ENCODE results near the gene DESI2.
"Not testable (repeated sequence)": the region's sequence is repeated elsewhere in the genome, so short reads cannot be mapped to it uniquely, and the experiment has no call there.

The DESI2 gene

DNA sequence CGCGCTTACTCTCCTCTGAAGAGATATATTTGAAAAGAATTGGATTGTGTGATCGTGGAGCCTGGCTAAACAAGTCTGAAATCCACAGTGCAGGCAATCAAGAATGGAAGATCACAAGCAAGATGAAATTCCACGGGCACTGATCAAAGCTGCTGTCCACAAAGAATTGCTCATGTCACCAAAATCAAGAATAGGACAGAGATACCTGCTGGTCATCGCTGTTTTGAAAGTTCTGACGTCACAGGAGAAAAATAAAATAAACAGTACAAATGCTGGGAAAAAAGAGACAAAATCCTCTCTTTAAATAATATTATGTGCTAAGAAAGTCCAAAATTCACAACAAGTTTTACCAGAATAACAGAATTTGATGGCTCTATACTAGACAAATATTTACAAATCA, 12.0 kb upstream of the DESI2 start:
- no peak for DNase-seq (ENCODE audit: low read depth in 1 of 2, low spot score in 1 of 2)
- no peak for TF ChIP-seq JUND (IDR thresholded peaks at IDR 0.05; ENCODE audit: low read depth)
- in situ Hi-C loops (cut with HindIII; ENCODE audit: low pct_unique_long_range_greater_than_20kb, low sequenced_read_pairs): no loop called here

DNA sequence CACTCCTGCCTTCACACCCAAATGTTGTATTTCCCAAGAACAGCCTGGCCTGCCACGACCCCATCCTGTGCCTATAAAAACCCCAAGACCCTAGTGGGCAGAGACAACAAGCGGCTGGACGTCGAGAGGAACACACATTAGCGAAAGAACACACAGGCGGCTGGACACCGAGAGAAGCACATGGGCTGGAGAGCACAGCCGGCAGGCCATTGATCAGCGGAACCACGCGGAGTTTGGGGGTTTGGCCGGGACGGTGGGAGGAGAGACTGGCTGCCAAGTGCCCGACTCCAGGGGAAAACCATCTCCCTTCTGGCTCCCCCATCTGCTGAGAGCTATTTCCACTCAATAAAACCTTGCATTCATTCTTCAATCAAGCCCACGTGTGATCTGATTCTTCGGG, 10.4 kb upstream of the DESI2 start:
- TF ChIP-seq JUND (IDR thresholded peaks at IDR 0.05; ENCODE audit: low read depth): no peak
- no peak for DNase-seq (ENCODE audit: low read depth in 1 of 2, low spot score in 1 of 2)
- in situ Hi-C loops (cut with HindIII; ENCODE audit: low pct_unique_long_range_greater_than_20kb, low sequenced_read_pairs): no loop called here

DNA sequence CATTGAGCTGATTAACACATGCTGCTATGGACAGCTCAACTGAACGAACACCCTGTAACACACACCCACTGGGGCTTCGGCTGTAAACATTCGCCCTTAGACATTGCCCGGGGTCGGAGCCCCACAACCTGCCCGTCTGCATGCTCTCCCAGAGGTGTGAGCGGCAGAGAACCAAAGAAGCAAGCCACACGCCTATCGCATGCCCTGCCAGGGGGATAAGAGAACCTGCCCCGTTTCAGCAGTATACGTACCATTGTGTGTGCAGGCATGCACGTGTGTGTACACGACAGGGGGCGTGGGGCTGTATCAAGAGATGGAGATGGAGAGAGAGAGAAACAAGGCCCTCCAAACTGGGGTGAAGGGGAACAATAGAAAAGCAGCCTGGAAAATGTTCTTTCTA, 9.9 kb upstream of the DESI2 start:
- in situ Hi-C loops (cut with HindIII; ENCODE audit: low pct_unique_long_range_greater_than_20kb, low sequenced_read_pairs): no loop called here
- no peak for DNase-seq (ENCODE audit: low read depth in 1 of 2, low spot score in 1 of 2)
- no peak for TF ChIP-seq JUND (IDR thresholded peaks at IDR 0.05; ENCODE audit: low read depth)

DNA sequence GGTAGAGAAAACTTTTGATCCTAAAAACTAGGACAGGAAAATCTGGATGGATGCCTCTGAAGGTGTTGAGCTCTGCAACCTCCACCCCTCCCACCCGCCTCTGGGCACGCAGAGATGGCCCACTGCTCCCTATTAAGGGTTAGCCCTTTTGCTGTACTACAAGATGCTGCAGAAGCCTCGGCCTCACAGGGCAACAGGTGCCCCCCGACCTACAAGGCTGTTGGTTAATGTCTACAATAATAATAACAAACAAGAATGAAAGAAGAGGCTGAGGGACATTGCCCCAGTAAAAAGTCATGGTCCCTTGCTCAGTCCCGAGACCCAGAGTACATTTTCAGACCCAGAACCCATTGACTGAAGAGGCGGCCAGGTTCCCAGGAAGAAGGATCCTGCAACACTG, 7.5 kb upstream of the DESI2 start:
- TF ChIP-seq JUND (IDR thresholded peaks at IDR 0.05; ENCODE audit: low read depth): no peak
- in situ Hi-C loops (cut with HindIII; ENCODE audit: low pct_unique_long_range_greater_than_20kb, low sequenced_read_pairs): no loop called here
- no peak for DNase-seq (ENCODE audit: low read depth in 1 of 2, low spot score in 1 of 2)

DNA sequence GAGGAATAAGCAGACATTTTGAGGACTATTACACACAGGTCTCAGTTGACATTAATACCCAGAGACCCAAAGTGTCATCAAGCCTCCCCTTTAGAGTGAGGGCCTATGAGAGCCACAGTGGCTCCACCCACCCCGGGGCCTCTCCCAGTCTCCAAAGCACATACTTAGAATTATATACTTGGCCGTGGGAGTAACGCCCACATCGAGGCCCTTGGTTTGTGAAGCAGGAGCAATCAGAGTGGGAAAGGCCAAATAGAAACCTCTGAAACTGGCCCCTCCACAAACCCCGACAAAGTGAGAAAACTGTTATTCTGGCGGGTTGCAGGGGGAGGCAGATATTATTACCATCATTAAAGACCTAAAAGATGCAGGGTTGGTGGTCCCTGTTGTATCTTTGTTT, 7.0 kb upstream of the DESI2 start:
- no peak for TF ChIP-seq JUND (IDR thresholded peaks at IDR 0.05; ENCODE audit: low read depth)
- in situ Hi-C loops (cut with HindIII; ENCODE audit: low pct_unique_long_range_greater_than_20kb, low sequenced_read_pairs): no loop called here
- DNase-seq (ENCODE audit: low read depth in 1 of 2, low spot score in 1 of 2): no peak

DNA sequence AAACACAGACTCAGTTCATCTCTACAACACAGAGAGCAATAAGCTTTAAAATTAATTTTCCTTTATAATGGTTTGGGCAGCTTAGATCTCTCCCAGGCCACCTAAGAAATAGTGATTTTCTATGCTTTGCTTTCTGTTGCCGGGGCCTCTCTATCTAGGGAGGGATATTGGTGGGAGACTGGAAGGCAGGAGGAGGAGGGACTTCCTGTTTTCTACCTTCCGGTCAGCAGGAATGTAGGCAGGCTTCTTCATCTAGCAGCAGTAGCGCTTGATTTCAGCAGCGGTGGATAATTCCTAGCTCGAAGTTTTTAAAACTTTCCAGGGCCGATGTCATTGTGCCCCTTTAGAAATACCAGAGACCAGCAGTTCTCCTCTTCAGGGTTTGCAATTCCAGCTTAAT, 5.1 kb upstream of the DESI2 start:
- no peak for TF ChIP-seq JUND (IDR thresholded peaks at IDR 0.05; ENCODE audit: low read depth)
- DNase-seq (ENCODE audit: low read depth in 1 of 2, low spot score in 1 of 2): no peak
- in situ Hi-C loops (cut with HindIII; ENCODE audit: low pct_unique_long_range_greater_than_20kb, low sequenced_read_pairs): no loop called here

DNA sequence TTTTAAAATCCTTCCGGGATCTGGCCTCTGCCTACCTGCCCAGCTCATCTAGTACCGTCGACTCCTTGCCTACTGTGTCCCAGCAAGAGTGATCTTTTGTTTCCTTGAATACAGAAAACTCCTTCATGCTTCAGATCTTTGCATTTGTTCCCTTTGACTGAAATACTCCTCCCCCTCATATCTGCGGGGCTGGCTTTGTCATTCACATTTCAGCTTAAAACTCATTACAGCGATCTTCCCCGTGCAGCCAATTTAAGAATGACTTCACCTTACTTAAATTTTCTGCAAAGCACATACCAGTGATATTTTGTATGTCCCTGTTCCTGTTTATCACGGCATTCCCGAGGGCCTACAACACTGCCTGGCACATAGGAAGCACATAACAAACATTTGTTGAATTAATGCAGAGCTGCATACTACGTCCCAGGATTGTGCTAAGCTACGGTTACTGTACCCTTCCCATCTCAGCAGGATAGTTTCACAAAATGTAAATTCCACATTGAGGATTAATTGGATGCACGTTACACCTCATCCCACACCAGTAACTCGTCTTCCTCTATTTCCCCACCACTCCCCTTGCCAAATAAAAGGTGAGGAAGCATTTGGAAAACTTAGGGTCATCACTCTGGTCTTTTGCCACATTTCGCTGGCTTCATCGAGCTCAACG, 837 bp upstream of the DESI2 start:
- in situ Hi-C loops (cut with HindIII; ENCODE audit: low pct_unique_long_range_greater_than_20kb, low sequenced_read_pairs): no loop called here
- TF ChIP-seq JUND (IDR thresholded peaks at IDR 0.05; ENCODE audit: low read depth): no peak
- no peak for DNase-seq (ENCODE audit: low read depth in 1 of 2, low spot score in 1 of 2)

DNA sequence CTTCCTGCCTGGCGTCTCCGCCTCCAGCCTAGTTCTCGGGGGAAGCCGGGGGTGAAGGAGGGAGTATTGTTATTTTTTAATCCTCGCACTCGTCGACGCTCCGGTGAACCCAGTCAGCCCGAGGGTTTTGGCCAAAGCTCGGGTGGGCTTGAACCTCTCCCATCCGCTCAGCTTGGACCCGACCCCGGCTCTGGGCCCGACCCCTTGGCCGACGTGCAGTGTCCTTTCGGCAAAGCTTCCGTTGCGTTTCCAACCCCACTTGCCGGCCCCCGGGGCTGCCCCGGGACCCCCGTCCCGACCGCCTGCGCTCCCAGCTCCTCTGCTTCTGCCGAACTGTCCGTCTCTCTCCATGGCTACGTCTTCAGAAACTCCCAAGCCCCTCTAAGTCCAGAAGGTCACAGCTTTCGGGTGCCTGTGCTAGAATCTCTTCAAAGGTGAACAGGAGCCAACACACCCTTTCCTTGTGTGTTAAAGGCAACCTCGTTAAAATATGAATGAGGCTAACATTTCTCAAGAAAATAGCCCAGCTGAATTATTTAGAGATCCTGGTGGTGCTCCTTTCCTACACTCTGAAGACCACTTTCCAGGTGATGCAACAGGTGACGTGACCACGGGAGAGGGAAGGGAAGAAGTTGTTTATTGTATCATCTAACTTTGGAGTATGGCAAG, 647 bp downstream of the DESI2 start:
- in situ Hi-C loops (cut with HindIII; ENCODE audit: low pct_unique_long_range_greater_than_20kb, low sequenced_read_pairs): no loop called here
- peak in 1 of 2 experiments; percentile 24 for DNase-seq (ENCODE audit: low read depth in 1 of 2, low spot score in 1 of 2)
- TF ChIP-seq JUND (IDR thresholded peaks at IDR 0.05; ENCODE audit: low read depth): no peak

DNA sequence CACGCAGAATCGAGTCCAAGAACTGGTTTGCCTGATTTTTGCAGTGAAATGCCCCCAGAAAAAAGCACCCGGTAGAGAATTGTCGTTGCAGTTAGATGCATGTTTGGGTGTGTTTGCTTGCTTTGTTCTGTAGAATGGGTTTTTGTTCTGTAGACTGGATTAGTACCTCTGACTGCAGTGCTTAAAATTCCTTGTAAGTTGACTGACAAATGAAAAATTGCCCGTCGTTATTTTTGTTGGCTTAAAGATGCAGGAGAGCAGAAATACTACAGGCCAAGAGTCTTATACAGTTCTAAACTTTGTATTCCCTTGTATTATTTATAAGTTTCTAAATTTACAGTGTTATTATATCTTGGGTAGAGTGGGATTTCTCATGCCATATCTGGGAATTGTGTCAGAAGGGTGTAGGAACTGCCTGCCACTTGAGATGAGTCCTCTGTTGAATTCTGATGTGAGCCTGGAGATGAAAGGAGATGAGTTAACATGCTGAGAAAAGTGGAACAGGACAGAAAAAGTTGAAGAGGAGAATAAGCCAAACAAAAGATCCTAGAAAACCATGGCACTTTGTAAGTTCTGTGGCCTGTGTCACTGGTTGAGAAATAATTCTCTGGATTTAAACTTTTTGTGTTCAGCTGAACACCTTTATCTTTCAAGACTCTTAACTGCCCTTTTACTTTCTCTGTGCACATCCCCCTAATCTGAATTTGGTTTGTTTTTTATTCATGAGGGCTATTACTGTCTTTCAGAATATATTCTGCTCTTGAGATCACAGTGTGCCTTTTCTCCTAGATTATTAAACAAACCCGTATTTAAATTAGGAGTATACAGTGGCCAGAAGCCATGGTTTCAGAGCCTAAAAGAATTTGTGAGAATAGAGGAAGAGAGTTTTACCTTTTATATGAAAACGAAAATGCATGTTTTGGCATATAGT, 1.4 kb downstream of the DESI2 start:
- in situ Hi-C loops (cut with HindIII; ENCODE audit: low pct_unique_long_range_greater_than_20kb, low sequenced_read_pairs): no loop called here
- no peak for TF ChIP-seq JUND (IDR thresholded peaks at IDR 0.05; ENCODE audit: low read depth)
- DNase-seq (ENCODE audit: low read depth in 1 of 2, low spot score in 1 of 2): peak in 1 of 2 experiments; percentile 18

DNA sequence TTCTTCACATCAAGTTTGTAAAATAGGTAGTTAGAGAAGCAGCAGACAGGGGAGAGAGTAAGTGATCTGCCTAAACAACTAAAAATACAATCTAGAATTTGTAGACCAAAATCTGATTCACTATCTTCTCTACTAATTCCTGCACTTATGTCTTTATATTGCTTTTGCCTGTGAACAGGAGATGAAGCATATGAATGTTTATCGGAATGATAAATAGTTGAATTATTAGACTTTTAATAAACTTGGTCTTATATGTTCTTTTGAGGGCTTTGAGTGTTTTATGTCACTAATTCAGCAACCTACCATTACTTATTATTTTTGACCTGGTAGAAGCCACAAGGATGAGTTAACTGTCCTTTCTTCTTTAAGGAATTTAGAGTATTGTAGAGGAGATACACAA, 2.3 kb downstream of the DESI2 start:
- TF ChIP-seq JUND (IDR thresholded peaks at IDR 0.05; ENCODE audit: low read depth): no peak
- no peak for DNase-seq (ENCODE audit: low read depth in 1 of 2, low spot score in 1 of 2)
- in situ Hi-C loops (cut with HindIII; ENCODE audit: low pct_unique_long_range_greater_than_20kb, low sequenced_read_pairs): no loop called here

DNA sequence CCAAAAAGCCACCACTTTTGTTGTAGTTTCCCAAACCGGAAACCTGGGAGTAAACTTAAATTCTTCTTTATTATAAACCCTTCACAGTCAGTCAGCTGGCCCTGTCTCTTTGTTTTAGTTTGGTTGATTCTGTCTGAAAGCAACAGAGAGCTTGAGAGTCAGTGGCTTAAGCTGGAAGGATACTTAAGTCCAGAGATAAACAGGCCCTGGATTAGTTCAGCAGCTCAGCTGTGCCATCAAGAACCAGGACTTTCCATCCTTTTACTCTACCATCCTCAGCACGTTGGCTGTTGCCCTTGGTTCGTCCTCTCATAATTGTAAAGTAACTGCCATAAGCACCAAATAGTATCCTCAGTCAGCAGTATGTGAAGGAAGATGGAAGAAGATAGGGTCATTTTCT, 4.5 kb downstream of the DESI2 start:
- DNase-seq (ENCODE audit: low read depth in 1 of 2, low spot score in 1 of 2): no peak
- in situ Hi-C loops (cut with HindIII; ENCODE audit: low pct_unique_long_range_greater_than_20kb, low sequenced_read_pairs): no loop called here
- no peak for TF ChIP-seq JUND (IDR thresholded peaks at IDR 0.05; ENCODE audit: low read depth)

DNA sequence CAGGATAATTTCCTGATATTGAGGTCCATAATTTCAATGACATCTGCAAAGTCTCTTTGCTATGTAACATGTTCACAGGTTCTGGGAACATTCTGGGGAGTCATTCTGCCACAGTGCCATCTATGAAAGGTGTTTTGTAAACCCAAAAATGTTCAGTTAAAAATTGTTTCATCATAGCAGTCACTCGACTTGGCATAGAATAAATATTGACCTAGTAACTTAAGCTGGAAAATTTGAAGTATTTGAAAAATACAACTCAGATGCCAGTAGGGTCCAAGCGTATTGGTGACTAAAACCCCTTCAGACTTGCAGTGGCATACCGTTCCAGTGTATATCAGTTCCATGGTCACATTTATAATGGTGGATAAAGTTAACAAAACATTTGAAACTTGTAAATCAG, 6.8 kb downstream of the DESI2 start:
- in situ Hi-C loops (cut with HindIII; ENCODE audit: low pct_unique_long_range_greater_than_20kb, low sequenced_read_pairs): no loop called here
- DNase-seq (ENCODE audit: low read depth in 1 of 2, low spot score in 1 of 2): peak in 1 of 2 experiments; percentile 14
- no peak for TF ChIP-seq JUND (IDR thresholded peaks at IDR 0.05; ENCODE audit: low read depth)

DNA sequence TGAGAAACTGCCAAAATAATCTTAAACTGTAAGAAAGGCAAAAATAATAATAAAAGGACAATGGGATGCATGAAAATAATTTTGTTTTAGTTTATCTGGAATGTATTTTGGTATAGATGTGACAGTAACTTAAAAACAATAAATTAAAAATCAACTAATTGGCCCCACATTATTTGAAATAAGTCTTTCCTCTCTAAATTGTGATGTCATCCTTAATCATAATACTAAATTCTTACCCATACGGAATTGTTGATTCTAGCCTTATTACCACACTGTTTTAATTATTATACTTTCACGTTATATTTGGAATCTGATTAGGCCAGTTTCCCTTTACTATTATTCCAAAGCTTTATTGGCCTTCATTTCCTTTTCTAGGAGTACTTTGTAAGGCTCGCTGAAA, 7.7 kb downstream of the DESI2 start:
- in situ Hi-C loops (cut with HindIII; ENCODE audit: low pct_unique_long_range_greater_than_20kb, low sequenced_read_pairs): no loop called here
- no peak for TF ChIP-seq JUND (IDR thresholded peaks at IDR 0.05; ENCODE audit: low read depth)
- DNase-seq (ENCODE audit: low read depth in 1 of 2, low spot score in 1 of 2): no peak

DNA sequence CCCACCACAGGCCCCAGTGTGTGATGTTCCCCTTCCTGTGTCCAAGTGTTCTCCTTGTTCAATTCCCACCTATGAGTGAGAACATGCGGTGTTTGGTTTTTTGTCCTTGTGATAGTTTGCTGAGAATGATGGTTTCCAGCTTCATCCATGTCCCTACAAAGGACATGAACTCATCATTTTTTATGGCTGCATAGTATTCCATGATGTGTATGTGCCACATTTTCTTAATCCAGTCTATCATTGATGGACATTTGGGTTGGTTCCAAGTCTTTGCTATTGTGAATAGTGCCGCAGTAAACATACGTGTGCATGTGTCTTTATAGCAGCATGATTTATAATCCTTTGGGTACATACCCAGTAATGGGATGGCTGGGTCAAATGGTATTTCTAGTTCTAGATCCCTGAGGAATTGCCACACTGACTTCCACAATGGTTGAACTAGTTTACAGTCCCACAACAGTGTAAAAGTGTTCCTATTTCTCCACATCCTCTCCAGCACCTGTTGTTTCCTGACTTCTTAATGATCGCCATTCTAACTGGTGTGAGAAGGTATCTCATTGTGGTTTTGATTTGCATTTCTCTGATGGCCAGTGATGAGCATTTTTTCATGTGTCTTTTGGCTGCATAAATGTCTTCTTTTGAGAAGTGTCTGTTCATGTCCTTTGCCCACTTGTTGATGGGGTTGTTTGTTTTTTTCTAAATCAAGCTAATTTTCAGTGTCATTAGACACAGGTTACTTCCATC, 8.8 kb downstream of the DESI2 start:
- in situ Hi-C loops (cut with HindIII; ENCODE audit: low pct_unique_long_range_greater_than_20kb, low sequenced_read_pairs); DNase-seq (ENCODE audit: low read depth in 1 of 2, low spot score in 1 of 2): not testable (repeated sequence)
